NCI-H128 (cell line): Measurements from ENCODE around the gene GPSM3.
"Not testable (repeated sequence)": the region's sequence is repeated elsewhere in the genome, so short reads cannot be mapped to it uniquely, and the experiment has no call there.

ENCODE experiments used
- DNase-seq: peaks from one replicate; lab custom pipeline; 2025; ENCODE audit not compliant: unreplicated experiment; lab: John Stamatoyannopoulos, UW

Gene GPSM3

GRCh38 chr6:32188381-32189068, 3.9 kb downstream of the GPSM3 start:
- DNase-seq, result no peak

- DNase-seq, result not testable (repeated sequence)
Observed at GRCh38 chr6:32187725-32188380, 4.6 kb downstream of the GPSM3 start.

- DNase-seq, result no peak
Observed at GRCh38 chr6:32187009-32187709, 5.3 kb downstream of the GPSM3 start.

- DNase-seq, result not testable (repeated sequence)
Observed at GRCh38 chr6:32186151-32186840, 6.1 kb downstream of the GPSM3 start.

- not testable (repeated sequence) for DNase-seq
Observed at GRCh38 chr6:32185681-32186131, 6.7 kb downstream of the GPSM3 start.

- no peak for DNase-seq
Observed at GRCh38 chr6:32184084-32184640, 8.3 kb downstream of the GPSM3 start, which contains the start of gene AGER. TSS of gene AGER (minus strand) at chr6:32184253. CDS start at chr6:32184222, 31 bp downstream.

GRCh38 chr6:32183483-32184083, 8.9 kb downstream of the GPSM3 start:
- no peak for DNase-seq

DNA sequence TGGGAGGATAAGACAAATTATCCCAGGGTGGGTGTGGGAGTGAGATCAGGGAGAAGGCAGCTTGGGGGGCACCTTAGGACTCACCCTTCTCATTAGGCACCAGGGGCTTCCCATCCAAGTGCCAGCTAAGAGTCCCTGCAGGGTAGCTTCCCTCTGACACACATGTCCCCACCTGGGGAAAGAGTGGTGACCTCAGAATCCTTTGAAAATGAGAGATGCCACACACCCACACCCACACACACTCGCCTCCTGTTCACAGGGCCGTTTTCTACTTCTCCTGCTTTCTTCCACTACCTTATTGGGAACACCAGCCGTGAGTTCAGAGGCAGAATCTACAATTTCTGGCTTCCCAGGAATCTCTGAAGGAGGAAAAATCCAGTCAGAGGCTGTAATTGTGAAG, 9.4 kb downstream of the GPSM3 start:
- DNase-seq, result no peak

DNA sequence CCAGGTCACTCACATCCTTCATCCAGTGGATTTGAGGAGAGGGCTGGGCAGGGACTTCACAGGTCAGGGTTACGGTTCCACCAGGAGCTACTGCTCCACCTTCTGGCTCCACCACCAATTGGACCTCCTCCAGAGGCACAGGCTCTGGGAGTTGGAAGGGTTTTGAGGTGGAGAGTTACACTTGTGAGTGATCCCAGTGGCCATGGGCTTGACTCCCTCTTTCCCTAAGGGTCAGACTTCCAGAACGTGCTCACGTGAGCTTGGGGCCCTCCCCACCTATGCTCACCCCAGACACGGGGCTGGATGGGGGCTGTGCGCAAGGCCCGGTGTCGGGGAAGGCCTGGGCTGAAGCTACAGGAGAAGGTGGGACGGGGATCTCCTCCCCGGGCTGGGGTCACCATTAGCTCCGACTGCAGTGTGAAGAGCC, 9.9 kb downstream of the GPSM3 start:
- no peak for DNase-seq

- DNase-seq, result no peak
Observed at GRCh38 chr6:32181915-32182529, 10.4 kb downstream of the GPSM3 start.

GRCh38 chr6:32181148-32181702, 11.2 kb downstream of the GPSM3 start:
- DNase-seq, result no peak

- no peak for DNase-seq
Observed at GRCh38 chr6:32179766-32180405, 12.6 kb downstream of the GPSM3 start.

- no peak for DNase-seq
Observed at GRCh38 chr6:32178547-32179440, 13.6 kb downstream of the GPSM3 start.

DNA sequence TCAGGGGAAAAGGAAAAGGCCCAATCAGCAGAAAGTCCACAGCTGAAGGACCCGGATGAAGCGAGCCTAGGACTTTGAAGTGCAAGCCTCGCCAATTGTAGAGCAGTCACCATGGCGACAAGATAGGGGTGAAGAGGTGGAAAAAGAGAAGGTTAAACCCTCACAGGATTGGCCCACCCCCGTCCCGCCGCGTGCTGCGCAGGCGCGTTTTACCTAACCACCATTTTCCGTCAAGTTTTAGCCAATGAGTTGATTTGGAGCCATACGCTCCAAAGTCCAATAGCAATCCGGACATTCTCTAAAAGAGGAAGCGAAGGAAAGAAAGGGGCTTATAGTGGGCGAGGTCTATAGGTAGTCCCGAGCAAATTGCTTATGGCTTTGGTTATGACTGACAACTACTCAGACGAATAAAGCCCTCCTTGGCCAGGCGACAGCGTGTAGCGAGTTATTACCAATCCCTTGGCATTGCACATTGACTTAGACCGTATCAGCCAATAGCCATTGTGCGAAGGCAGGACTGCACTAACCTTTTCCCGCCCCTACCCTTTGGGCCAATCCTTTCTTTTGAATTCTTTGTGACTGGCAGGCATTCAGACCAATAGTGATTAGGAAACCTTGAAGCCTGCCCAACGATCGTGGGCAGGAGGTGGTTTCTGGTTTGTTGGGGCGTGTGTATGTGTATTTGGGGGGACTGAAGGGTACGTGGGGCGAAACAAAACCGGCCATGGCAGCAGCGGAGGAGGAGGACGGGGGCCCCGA, 14.5 kb downstream of the GPSM3 start, which contains the start of gene RNF5:
RNF5 (plus strand) TSS at position 618 of the 759 bp plus-strand sequence; CDS start at position 725, 107 bp downstream.
- DNase-seq, result peak; percentile 98

DNA sequence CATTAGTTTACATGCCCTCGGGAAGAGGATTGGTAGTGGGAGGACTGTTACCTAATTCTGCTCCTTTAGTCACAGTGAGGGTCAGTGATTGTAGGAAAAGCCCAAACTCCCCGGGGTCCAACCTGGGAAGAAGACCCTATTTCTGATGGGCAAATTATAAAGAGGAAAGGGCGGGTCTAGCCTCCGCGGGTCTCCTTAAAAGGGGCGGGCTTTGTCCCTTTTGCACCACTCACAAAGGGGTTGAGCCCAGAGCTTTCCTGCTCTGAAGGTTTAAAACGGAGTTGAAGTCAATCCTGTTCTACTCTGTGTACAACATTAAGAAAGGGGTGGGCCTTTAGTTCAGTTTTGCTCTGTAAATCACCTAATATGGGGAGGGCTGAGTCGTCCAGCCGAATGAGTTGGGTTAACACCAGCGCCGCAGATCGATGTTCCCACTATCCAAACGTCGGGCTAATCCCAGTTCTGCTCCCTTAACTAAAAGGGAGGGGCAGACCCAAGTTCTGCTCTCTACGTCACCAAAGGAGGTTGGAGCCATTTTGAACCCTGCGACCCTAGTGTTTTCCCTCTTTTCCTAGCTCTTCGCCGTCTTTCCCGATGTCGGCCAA, 15.2 kb downstream of the GPSM3 start:
- DNase-seq, result peak; percentile 49

DNA sequence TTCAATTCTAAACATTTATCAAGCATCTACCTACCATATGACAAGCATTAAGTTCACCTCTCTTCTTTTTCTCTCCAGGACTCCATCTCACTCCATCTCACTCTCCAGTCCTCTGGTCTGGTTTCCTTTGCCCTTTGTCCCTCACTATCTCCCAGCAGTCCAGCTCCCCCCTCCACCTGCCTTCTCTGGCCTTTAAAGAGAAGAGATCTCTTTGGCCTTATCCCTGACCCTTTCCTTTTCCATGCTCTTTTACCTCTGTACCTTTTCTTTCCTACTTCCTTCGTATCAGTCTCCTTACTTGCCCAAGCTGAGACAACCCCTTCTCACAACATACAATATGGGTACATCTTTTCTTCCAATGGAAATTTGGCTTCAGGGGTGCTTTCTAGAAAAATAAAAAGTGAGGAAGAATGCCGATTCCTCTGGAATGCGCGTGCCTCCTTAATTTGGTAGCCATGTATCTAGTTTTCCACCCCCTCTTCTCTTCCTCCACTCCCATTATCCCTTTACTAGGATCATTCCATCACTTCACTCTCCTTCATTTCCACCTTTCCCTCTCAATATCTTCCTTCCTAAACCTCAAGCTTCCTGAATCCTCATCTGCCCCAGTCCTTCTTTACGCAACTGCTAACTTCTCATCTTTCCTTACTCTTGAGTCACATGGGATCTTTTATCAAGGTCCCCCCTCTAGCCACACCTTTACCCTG, 15.8 kb downstream of the GPSM3 start:
- DNase-seq, result no peak
